Regular cardiac myocyte (primary cell): ENCODE results near the gene C2orf42. TPM values are rescaled to one million over a fixed set of nuclear protein-coding genes. Genes with fewer than 3 reads are reported as not detected.

ENCODE experiments used
- total RNA-seq: library from RNA; depleted of rRNA; stranded (reverse); fragments of >200 nt; gene quantifications from 2 replicates; pipeline ENCODE4 v1.2.3, GENCODE V29; 2014

The C2orf42 gene
- 28.8 and 28.9 TPM in 2 replicates for total RNA-seq

GRCh38 chr2:70190418-70191243 is at the start of gene C2orf42:
C2orf42 (minus strand) TSS chr2:70191019; CDS start chr2:70181985, 9,034 bp downstream.

Other genes starting within 250 kb of the C2orf42 start
- under 0.01 and 0.56 TPM in 2 replicates for gene ASPRV1, start 229.4 kb downstream of the C2orf42 start, total RNA-seq
- gene PCBP1, start 103.5 kb downstream of the C2orf42 start, total RNA-seq = 26.8 and 60.4 TPM in 2 replicates
- gene TIA1, start 57.6 kb upstream of the C2orf42 start, total RNA-seq = 69.9 and 75.0 TPM in 2 replicates
- gene PCYOX1, start 67.1 kb upstream of the C2orf42 start, total RNA-seq = 53.9 and 133 TPM in 2 replicates
- 202 and 365 TPM in 2 replicates for gene SNRPG, start 102.7 kb upstream of the C2orf42 start, total RNA-seq
- gene FAM136A, start 111.0 kb upstream of the C2orf42 start, total RNA-seq = 19.2 and 40.8 TPM in 2 replicates